A549 (cell line): ENCODE results near the gene TCHH. TPM values are rescaled to one million over a fixed set of nuclear protein-coding genes. Genes with fewer than 3 reads are reported as not detected.

Experiments used
- ATAC-seq, 2 experiments: fragments of 200-7000 bp in 1 of 2; fragments of >200 bp in 1 of 2; cut with Nextera tagmentation in 1 of 2; cut with Tn5 transposase in 1 of 2; 3 replicates each; pipeline versions ENCODE4 v1.8.0 to v1.9.1; 2018 to 2020; ENCODE audit warnings: mild to moderate bottlenecking in 1 of 2, moderate library complexity in 1 of 2
- CTCF ChIA-PET: fragments of 300-600 bp; sonication (Branson Sonifier 250); formaldehyde crosslinking; extraction: SDS; loops from one replicate; lab custom pipeline; 2021; ENCODE audit warnings: antibody characterized with exemption, inconsistent platforms; lab: Yijun Ruan, JAX
- POLR2A ChIA-PET: fragments of 350-600 bp; formaldehyde crosslinking; extraction: SDS; loops from one replicate; lab custom pipeline; 2021; ENCODE audit warnings: antibody characterized with exemption, inconsistent platforms; lab: Yijun Ruan, JAX
- DNase-seq, 2 experiments: peaks; one replicate each; pipeline versions ENCODE4 v3.0.0 to v3.0.0-alpha.2; 2011 to 2016; ENCODE audit warnings: low read depth in 1 of 2, low spot score in 1 of 2
- FAIRE-seq: peaks from 2 replicates; lab custom pipeline; 2011; peaks lifted over from hg19 to GRCh38; lab: Jason Lieb, UNC
- H3K27ac ChIP-seq, 2 experiments: fragments of >200 bp; sonication (Bioruptor Twin); formaldehyde crosslinking; 3 replicates each; pipeline ENCODE4 v1.5.1; 2016 to 2017
- H3K4me1 ChIP-seq: fragments of >200 bp; sonication (Bioruptor Twin); formaldehyde crosslinking; 3 replicates; pipeline ENCODE4 v1.6.1; 2016
- H3K4me2 ChIP-seq: fragments of >200 bp; sonication (Bioruptor Twin); formaldehyde crosslinking; 3 replicates; pipeline ENCODE4 v1.6.1; 2016
- H3K4me3 ChIP-seq: fragments of >200 bp; sonication (Bioruptor Twin); formaldehyde crosslinking; 3 replicates; pipeline ENCODE4 v1.5.1; 2016
- H3K9me3 ChIP-seq: fragments of >200 bp; sonication (Bioruptor Twin); formaldehyde crosslinking; 3 replicates; pipeline ENCODE4 v1.6.1; 2016
- CEBPB ChIP-seq, 2 experiments: fragments of >200 bp in 1 of 2; sonication (Bioruptor Twin) in 1 of 2; formaldehyde crosslinking in 1 of 2; IDR thresholded peaks; 2 replicates each; pipeline ENCODE4 v1.6.1; 2012 to 2016
- CHD2 ChIP-seq: fragments of 150-350 bp; IDR thresholded peaks from 2 replicates; pipeline ENCODE4 v1.6.1; 2014; ENCODE audit warnings: low read length; ENCODE audit not compliant: partially characterized antibody
- CHD4 ChIP-seq: fragments of 200-600 bp; sonication (generic); IDR thresholded peaks from 2 replicates; pipeline ENCODE4 v1.6.1; 2016; ENCODE audit warnings: antibody characterized with exemption, mild to moderate bottlenecking, borderline replicate concordance
- E2F6 ChIP-seq: IDR thresholded peaks from 2 replicates; pipeline ENCODE4 v1.6.1; 2012; ENCODE audit warnings: low read depth, borderline replicate concordance
- FOSB ChIP-seq: fragments of 250-450 bp; sonication (Bioruptor Pico); IDR thresholded peaks from 2 replicates; pipeline ENCODE4 v1.5.0; 2020; ENCODE audit warnings: mild to moderate bottlenecking, moderate library complexity
- FOSL2 ChIP-seq, 2 experiments: fragments of 450-650 bp in 1 of 2; fragments of >200 bp in 1 of 2; sonication (Bioruptor Twin) in 1 of 2; formaldehyde crosslinking; IDR thresholded peaks; 2 replicates each; pipeline versions ENCODE4 v1.5.0 to v1.6.1; 2016 to 2020; ENCODE audit warnings: mild to moderate bottlenecking in 1 of 2, moderate library complexity in 1 of 2
- FOXS1 ChIP-seq: fragments of 250-450 bp; sonication (Bioruptor Pico); IDR thresholded peaks from 2 replicates; pipeline ENCODE4 v1.5.0; 2020; ENCODE audit warnings: mild to moderate bottlenecking, moderate library complexity
- HDAC2 ChIP-seq: fragments of 200-600 bp; sonication (generic); IDR thresholded peaks from 2 replicates; pipeline ENCODE4 v1.6.1; 2016
- HES2 ChIP-seq: fragments of >200 bp; sonication (Bioruptor Twin); formaldehyde crosslinking; IDR thresholded peaks from 2 replicates; pipeline ENCODE4 v1.6.1; 2016
- JUN ChIP-seq, 2 experiments: fragments of >200 bp; sonication (Bioruptor Twin); formaldehyde crosslinking; IDR thresholded peaks; 2 replicates in 1 of 2; 3 replicates in 1 of 2; pipeline ENCODE4 v1.6.1; 2016 to 2017
- KDM1A ChIP-seq: fragments of 200-600 bp; sonication (generic); IDR thresholded peaks from 2 replicates; pipeline ENCODE4 v1.6.1; 2016; ENCODE audit warnings: low read depth, mild to moderate bottlenecking
- MAX ChIP-seq: IDR thresholded peaks from 2 replicates; pipeline ENCODE4 v1.6.1; 2012
- PBX3 ChIP-seq: IDR thresholded peaks from 2 replicates; pipeline ENCODE4 v1.6.1; 2012
- POLR2AphosphoS2 ChIP-seq: conservative IDR thresholded peaks from 2 replicates; pipeline ENCODE4 v1.6.1; 2012; ENCODE audit warnings: low read length, improper control_type of control experiment, inconsistent platforms
- RARB ChIP-seq: fragments of 250-450 bp; sonication (Bioruptor Pico); IDR thresholded peaks from 2 replicates; pipeline ENCODE4 v1.8.0; 2021; ENCODE audit warnings: mild to moderate bottlenecking, moderate library complexity
- RNF2 ChIP-seq: fragments of 200-600 bp; sonication (generic); IDR thresholded peaks from 2 replicates; pipeline ENCODE4 v1.6.1; 2016; ENCODE audit warnings: low read depth, mild to moderate bottlenecking, antibody characterized with exemption, moderate library complexity, borderline replicate concordance
- USF2 ChIP-seq: fragments of 450-650 bp; IDR thresholded peaks from 2 replicates; pipeline ENCODE4 v1.6.1; 2014; ENCODE audit warnings: antibody characterized with exemption
- ZSCAN20 ChIP-seq: fragments of 250-450 bp; sonication (Bioruptor Pico); IDR thresholded peaks from 2 replicates; pipeline ENCODE4 v1.8.0; 2022; ENCODE audit warnings: mild to moderate bottlenecking, moderate library complexity
- WGBS: methylation state at CpG from one replicate; pipeline ENCODE4 v1.1.6; 2017; ENCODE audit errors: missing lambda C conversion rate; 5-methylcytosine and 5-hydroxymethylcytosine counted together
- polyA plus RNA-seq, 4 experiments: library from polyadenylated mRNA; depleted of rRNA in 3 of 4; stranded (reverse); fragments of >200 nt; fragmentation: RNase III in 1 of 4; extraction: RNeasy Plus Mini Kit Qiagen cat#74134 plus additional on column Dnase treatment in 1 of 4; gene quantifications; 2 replicates in 3 of 4; 3 replicates in 1 of 4; pipeline ENCODE4 v1.2.3, GENCODE V29; 2011 to 2017

Gene TCHH
- polyA plus RNA-seq, 2 of the 4 experiments (the other 2 are of a cell fraction): 0.08 to 0.09 TPM

GRCh38 chr1:152111515-152111968, 3.7 kb downstream of the TCHH start:
- 0 out of 2 replicates have a peak, but pooled peaks have one; percentile 12 for TF ChIP-seq HDAC2
- peak; percentile 43 for TF ChIP-seq MAX
- no peak for TF ChIP-seq CEBPB (IDR thresholded peaks at IDR 0.05)
- peak; percentile 67; the same call in 1 of the 2 replicates for TF ChIP-seq E2F6
- ATAC-seq (peak; percentile 9 to 34; a peak in 5 of 6 replicates), FAIRE-seq (no peak), DNase-seq (peak in 1 of 2 experiments; percentile 66)
- peak overlapping the region; percentile 49 for H3K4me3 ChIP-seq
- peak overlapping the region in 1 of 2 experiments; percentile 67; a peak in 2 of 6 replicates for H3K27ac ChIP-seq
- peaks cover 28% of the 10 kb centered on the region for H3K4me1 ChIP-seq
- POLR2A ChIA-PET: interaction anchor here (0.7 to 1.6 kb wide), 3 partner anchors 63 to 1290 kb away, joined by 4 to 7 read pairs (median 6); no protein-coding TSS in a partner anchor
- CTCF ChIA-PET: interaction anchor here (1.1 to 10.4 kb wide), 10 partner anchors 14 to 347 kb away, joined by 3 to 89 read pairs (median 8); no protein-coding TSS in a partner anchor
- WGBS: 2% methylated on average over 41 of the region's 44 CpGs
- peak overlapping the region; percentile 98 for H3K4me2 ChIP-seq
- 0 out of 3 replicates have a peak, but pooled peaks cover 6% of the 10 kb centered on the region for H3K9me3 ChIP-seq

GRCh38 chr1:152110860-152111514, 4.3 kb downstream of the TCHH start:
- peak; percentile 24 to 72 for DNase-seq
- Histone ChIP-seq H3K4me3 (peak overlapping the region; percentile 49), H3K27ac (peak overlapping the region in 1 of 2 experiments; percentile 67; a peak in 3 of 6 replicates)
- peak; percentile 45 to 72 for ATAC-seq
- POLR2A ChIA-PET: interaction anchor here (0.7 to 1.6 kb wide), 6 partner anchors 26 to 1290 kb away, joined by 3 to 7 read pairs (median 4); partner anchors contain the start of gene S100A11
- TF ChIP-seq FOXS1 (no peak), JUN (IDR thresholded peaks at IDR 0.05) (peak in 1 of 2 experiments; percentile 34; a peak in 1 of 5 replicates), E2F6 (peak; percentile 84), MAX (peak; percentile 60), HDAC2 (0 out of 2 replicates have a peak, but pooled peaks have one; percentile 26)
- TF ChIP-seq, all 56 proteins: peak for 4
- CTCF ChIA-PET: interaction anchor here (0.8 to 10.4 kb wide), 12 partner anchors 15 to 1529 kb away, joined by 3 to 89 read pairs (median 6); no protein-coding TSS in a partner anchor
- peaks cover 28% of the 10 kb centered on the region for H3K4me1 ChIP-seq
- FAIRE-seq: no peak
- 0 out of 3 replicates have a peak, but pooled peaks cover 6% of the 10 kb centered on the region for H3K9me3 ChIP-seq
- 2% methylated on average over 59 of the region's 60 CpGs for WGBS
- H3K4me2 ChIP-seq: peak overlapping the region; percentile 98

- Histone ChIP-seq H3K4me2 (peak overlapping the region; percentile 98), H3K4me3 (peak overlapping the region; percentile 49), H3K27ac (peak overlapping the region in 1 of 2 experiments; percentile 67; a peak in 3 of 6 replicates), H3K4me1 (peaks cover 28% of the 10 kb centered on the region), H3K9me3 (0 out of 3 replicates have a peak, but pooled peaks cover 6% of the 10 kb centered on the region)
- POLR2A ChIA-PET: interaction anchor here (0.7 to 1.7 kb wide), 7 partner anchors 27 to 1291 kb away, joined by 3 to 7 read pairs (median 4); partner anchors contain the start of gene S100A11
- WGBS: under 1% methylated on average over 31 of the region's 31 CpGs
- ATAC-seq (peak; percentile 18 to 58), FAIRE-seq (no peak), DNase-seq (peak; percentile 21 to 67)
- TF ChIP-seq RNF2 (0 out of 2 replicates have a peak, but pooled peaks have one; percentile 47), POLR2AphosphoS2 (no peak), CHD2 (peak; percentile 28), CHD4 (no peak)
- CTCF ChIA-PET: interaction anchor here (0.8 to 10.4 kb wide), 14 partner anchors 9 to 1530 kb away, joined by 3 to 89 read pairs (median 6); no protein-coding TSS in a partner anchor
Observed at GRCh38 chr1:152110365-152110859, 4.8 kb downstream of the TCHH start.

GRCh38 chr1:152109998-152110294, 5.3 kb downstream of the TCHH start:
- POLR2A ChIA-PET: interaction anchor here (0.7 to 1.7 kb wide), 6 partner anchors 27 to 142 kb away, joined by 3 to 7 read pairs (median 4); partner anchors contain the start of gene S100A11
- no peak for ATAC-seq
- Histone ChIP-seq H3K27ac (peak overlapping the region in 1 of 2 experiments; percentile 18; a peak in 2 of 6 replicates), H3K4me2 (peak overlapping the region; percentile 98), H3K9me3 (0 out of 3 replicates have a peak, but pooled peaks cover 6% of the 10 kb centered on the region), H3K4me3 (peak overlapping the region; percentile 49), H3K4me1 (peaks cover 28% of the 10 kb centered on the region)
- DNase-seq: peak in 1 of 2 experiments; percentile 4
- no peak for FAIRE-seq
- CTCF ChIA-PET: interaction anchor here (0.7 to 10.4 kb wide), 15 partner anchors 9 to 349 kb away, joined by 3 to 89 read pairs (median 5); no protein-coding TSS in a partner anchor
- under 1% methylated on average over 15 of the region's 15 CpGs for WGBS
- TF ChIP-seq ZSCAN20 (CRISPR knock-in tag) (no peak), RARB (CRISPR knock-in tag) (no peak), FOSB (no peak), PBX3 (no peak), HES2 (no peak), USF2 (no peak), FOSL2 (IDR thresholded peaks at IDR 0.05) (no peak), FOSL2 (CRISPR knock-in tag; IDR thresholded peaks at IDR 0.05) (no peak), KDM1A (no peak)
